IMR-90 (cell line): Measurements from ENCODE around the gene TMEM170B. TPM values are rescaled to one million over a fixed set of nuclear protein-coding genes. Genes with fewer than 3 reads are reported as not detected.

Source experiments
- ATAC-seq: fragments of 200-7000 bp; cut with Tn5 transposase; 2 replicates; pipeline ENCODE4 v1.9.1; 2020; ENCODE audit warnings: low read depth, mild to moderate bottlenecking, moderate library complexity
- BruUV-seq: library from RNA; stranded (reverse); fragments of 400-500 nt; replicated peaks from 2 replicates; lab custom pipeline; 2021; lab: Mats Ljungman, UMichigan
- CTCF ChIA-PET: fragments of 300-600 bp; formaldehyde crosslinking; extraction: SDS; loops from one replicate; lab custom pipeline; 2021; ENCODE audit warnings: antibody characterized with exemption; lab: Yijun Ruan, JAX
- POLR2A ChIA-PET: fragments of 300-600 bp; sonication (Branson Sonifier 250); formaldehyde crosslinking; loops from one replicate; lab custom pipeline; 2022; ENCODE audit warnings: antibody characterized with exemption; ENCODE audit not compliant: unreplicated experiment; lab: Charles Lee
- DNase-seq: peaks from one replicate; pipeline ENCODE4 v3.0.0; 2013
- H2AFZ ChIP-seq: replicated peaks from 2 replicates; pipeline ENCODE3; 2013; ENCODE audit warnings: low read length, mild to moderate bottlenecking; ENCODE audit not compliant: poor library complexity
- H2AK5ac ChIP-seq: 2 replicates; pipeline ENCODE4 v1.6.1; 2013; ENCODE audit warnings: low read depth, low read length, inconsistent platforms
- H2AK9ac ChIP-seq: replicated peaks from 2 replicates; pipeline ENCODE3; 2013; ENCODE audit warnings: mild to moderate bottlenecking, low read depth, low read length, moderate library complexity; ENCODE audit not compliant: poor library complexity
- H2BK120ac ChIP-seq: 2 replicates; pipeline ENCODE4 v1.6.1; 2013; ENCODE audit warnings: low read depth, low read length, inconsistent platforms
- H2BK15ac ChIP-seq: 3 replicates; pipeline ENCODE4 v1.6.1; 2013; ENCODE audit warnings: low read depth, low read length, inconsistent platforms
- H2BK20ac ChIP-seq: 2 replicates; pipeline ENCODE4 v1.6.1; 2013; ENCODE audit warnings: low read depth, mild to moderate bottlenecking, inconsistent platforms, low read length, moderate library complexity
- H2BK5ac ChIP-seq: 2 replicates; pipeline ENCODE4 v1.6.1; 2013; ENCODE audit warnings: mild to moderate bottlenecking, low read depth, low read length, inconsistent platforms; ENCODE audit not compliant: poor library complexity, severe bottlenecking
- H3K14ac ChIP-seq: replicated peaks from 2 replicates; pipeline ENCODE4 v1.6.1; 2013; ENCODE audit warnings: low read depth, low read length, inconsistent platforms
- H3K18ac ChIP-seq: 2 replicates; pipeline ENCODE4 v1.6.1; 2013; ENCODE audit warnings: low read depth, low read length, control low read depth
- H3K23ac ChIP-seq: 2 replicates; pipeline ENCODE4 v1.6.1; 2013; ENCODE audit warnings: low read depth, low read length, inconsistent platforms
- H3K27ac ChIP-seq: 2 replicates; pipeline ENCODE4 v1.5.1; 2013; ENCODE audit warnings: mild to moderate bottlenecking, control low read depth, low read length; ENCODE audit not compliant: insufficient read depth
- H3K27me3 ChIP-seq: 2 replicates; pipeline ENCODE4 v1.6.1; 2013; ENCODE audit warnings: low read length; ENCODE audit not compliant: control insufficient read depth, insufficient read depth
- H3K36me3 ChIP-seq: 2 replicates; pipeline ENCODE4 v1.6.1; 2013; ENCODE audit warnings: low read length, mixed read lengths; ENCODE audit not compliant: control insufficient read depth, insufficient read depth
- H3K4ac ChIP-seq: 2 replicates; pipeline ENCODE4 v1.6.1; 2013; ENCODE audit warnings: low read depth, low read length, inconsistent platforms
- H3K4me1 ChIP-seq: 2 replicates; pipeline ENCODE4 v1.6.1; 2013; ENCODE audit warnings: low read length, mixed read lengths; ENCODE audit not compliant: control insufficient read depth, insufficient read depth
- H3K4me2 ChIP-seq: 2 replicates; pipeline ENCODE4 v1.6.1; 2013; ENCODE audit warnings: low read depth, mild to moderate bottlenecking, control low read depth, low read length, moderate library complexity
- H3K4me3 ChIP-seq: 2 replicates; pipeline ENCODE4 v1.5.1; 2013; ENCODE audit warnings: low read depth, mild to moderate bottlenecking, control low read depth, low read length, moderate library complexity; ENCODE audit not compliant: insufficient read depth
- H3K56ac ChIP-seq: 2 replicates; pipeline ENCODE4 v1.6.1; 2013; ENCODE audit warnings: low read length, inconsistent platforms; ENCODE audit not compliant: insufficient read depth; ENCODE audit errors: extremely low read depth
- H3K79me1 ChIP-seq, 2 experiments: 2 replicates each; pipeline ENCODE4 v1.6.1; 2013; ENCODE audit warnings: low read length in 2 of 2, inconsistent platforms in 1 of 2, low read depth in 1 of 2
- H3K9ac ChIP-seq: 2 replicates; pipeline ENCODE4 v1.6.1; 2013; ENCODE audit warnings: low read depth, low read length, control low read depth
- H3K9me1 ChIP-seq: 2 replicates; pipeline ENCODE4 v1.6.1; 2013; ENCODE audit warnings: low read length, inconsistent platforms; ENCODE audit not compliant: insufficient read depth
- H3K9me3 ChIP-seq: 2 replicates; pipeline ENCODE4 v1.6.1; 2013; ENCODE audit warnings: low read length; ENCODE audit not compliant: control insufficient read depth, insufficient read depth
- H4K20me1 ChIP-seq: 2 replicates; pipeline ENCODE4 v1.6.1; 2013; ENCODE audit warnings: low read length, inconsistent platforms; ENCODE audit not compliant: insufficient read depth
- H4K5ac ChIP-seq: 2 replicates; pipeline ENCODE4 v1.6.1; 2013; ENCODE audit warnings: mild to moderate bottlenecking, low read depth, low read length, control low read depth
- H4K8ac ChIP-seq, 2 experiments: 2 replicates each; pipeline ENCODE4 v1.6.1; 2013; ENCODE audit warnings: low read depth in 2 of 2, low read length in 2 of 2, control low read depth in 1 of 2, inconsistent platforms in 1 of 2
- H4K91ac ChIP-seq: 2 replicates; pipeline ENCODE4 v1.6.1; 2013; ENCODE audit warnings: low read depth, low read length, inconsistent platforms; ENCODE audit not compliant: insufficient read depth
- BHLHE40 ChIP-seq: fragments of 150-350 bp; IDR thresholded peaks from 2 replicates; pipeline ENCODE4 v1.6.1; 2016; ENCODE audit warnings: mild to moderate bottlenecking, low read depth, low read length
- CHD1 ChIP-seq: IDR thresholded peaks from 2 replicates; pipeline ENCODE4 v1.6.1; 2012; ENCODE audit warnings: low read depth, low read length, improper control_type of control experiment
- MAFK ChIP-seq: IDR thresholded peaks from 2 replicates; pipeline ENCODE4 v1.6.1; 2012; ENCODE audit warnings: low read depth, low read length, improper control_type of control experiment
- MAZ ChIP-seq: IDR thresholded peaks from 2 replicates; pipeline ENCODE4 v1.6.1; 2012; ENCODE audit warnings: low read depth, mild to moderate bottlenecking, low read length, improper control_type of control experiment, moderate library complexity, borderline replicate concordance
- MXI1 ChIP-seq: IDR thresholded peaks from 2 replicates; pipeline ENCODE4 v1.6.1; 2012; ENCODE audit warnings: low read depth, mild to moderate bottlenecking, low read length, moderate library complexity, borderline replicate concordance
- POLR2A ChIP-seq: IDR thresholded peaks from 2 replicates; pipeline ENCODE4 v1.6.1; 2012; ENCODE audit warnings: mild to moderate bottlenecking, low read depth, low read length
- RAD21 ChIP-seq: IDR thresholded peaks from 2 replicates; pipeline ENCODE4 v1.6.1; 2012; ENCODE audit warnings: low read length, improper control_type of control experiment
- RCOR1 ChIP-seq: IDR thresholded peaks from 2 replicates; pipeline ENCODE4 v1.6.1; 2012; ENCODE audit warnings: mild to moderate bottlenecking, low read length, improper control_type of control experiment; ENCODE audit not compliant: insufficient replicate concordance
- RFX5 ChIP-seq: IDR thresholded peaks from 2 replicates; pipeline ENCODE4 v1.8.0; 2012; ENCODE audit warnings: low read depth, mild to moderate bottlenecking, low read length, moderate library complexity
- SMC3 ChIP-seq: fragments of 150-350 bp; IDR thresholded peaks from 2 replicates; pipeline ENCODE4 v1.6.1; 2016; ENCODE audit warnings: low read depth, mild to moderate bottlenecking, antibody characterized with exemption, low read length, moderate library complexity
- WGBS, 2 experiments: methylation state at CpG; one replicate each; pipeline versions ENCODE4 v1.1.5 to v1.1.7; 2013; ENCODE audit warnings: missing lambda C conversion rate in 2 of 2; ENCODE audit not compliant: insufficient read length in 1 of 2; ENCODE audit errors: extremely low coverage in 2 of 2; 5-methylcytosine and 5-hydroxymethylcytosine counted together
- dilution Hi-C: fragments of 300-500 bp; cut with HindIII; formaldehyde crosslinking; loops from one replicate; pipeline ENCODE4 v1.14.3; 2018; ENCODE audit warnings: low sequenced_read_pairs; ENCODE audit not compliant: unreplicated experiment
- in situ Hi-C: fragments of 300-500 bp; cut with MboI; formaldehyde crosslinking; loops from 3 replicates; pipeline ENCODE4 v1.14.3; 2019; ENCODE audit warnings: low sequenced_read_pairs, inconsistent platforms, mixed read lengths
- intact Hi-C: fragments of 100-400 bp; cut with micrococcal nuclease; formaldehyde crosslinking; loops from 2 replicates; pipeline ENCODE4 v1.10.0; 2022
- polyA plus RNA-seq, 3 experiments: library from polyadenylated mRNA; depleted of rRNA; stranded (reverse); fragments of >200 nt; gene quantifications; 2 replicates each; pipeline ENCODE4 v1.2.3, GENCODE V29; 2012; ENCODE audit warnings: low replicate concordance in 1 of 3
- total RNA-seq: library from RNA; depleted of rRNA; stranded (reverse); fragments of >200 nt; gene quantifications from 2 replicates; pipeline ENCODE4 v1.2.3, GENCODE V29; 2012
- TF ChIP-seq, protein P1 (sequence below): conservative IDR thresholded peaks from 2 replicates; pipeline ENCODE4 v1.5.1; 2012; ENCODE audit warnings: mild to moderate bottlenecking, low read depth, low read length, improper control_type of control experiment
- TF ChIP-seq, protein P2 (sequence below): fragments of 150-350 bp; IDR thresholded peaks from 2 replicates; pipeline ENCODE4 v1.6.1; 2017; ENCODE audit warnings: mild to moderate bottlenecking, antibody characterized with exemption, low read length, low read depth
- TF ChIP-seq, protein P3 (sequence below): fragments of 150-350 bp; IDR thresholded peaks from 2 replicates; pipeline ENCODE4 v1.6.1; 2016; ENCODE audit warnings: low read depth, mild to moderate bottlenecking, low read length, moderate library complexity, borderline replicate concordance

Gene TMEM170B
- total and polyA plus RNA-seq, 2 of the 4 experiments (the other 2 are of a cell fraction) = 0.10 to 0.18 TPM

DNA sequence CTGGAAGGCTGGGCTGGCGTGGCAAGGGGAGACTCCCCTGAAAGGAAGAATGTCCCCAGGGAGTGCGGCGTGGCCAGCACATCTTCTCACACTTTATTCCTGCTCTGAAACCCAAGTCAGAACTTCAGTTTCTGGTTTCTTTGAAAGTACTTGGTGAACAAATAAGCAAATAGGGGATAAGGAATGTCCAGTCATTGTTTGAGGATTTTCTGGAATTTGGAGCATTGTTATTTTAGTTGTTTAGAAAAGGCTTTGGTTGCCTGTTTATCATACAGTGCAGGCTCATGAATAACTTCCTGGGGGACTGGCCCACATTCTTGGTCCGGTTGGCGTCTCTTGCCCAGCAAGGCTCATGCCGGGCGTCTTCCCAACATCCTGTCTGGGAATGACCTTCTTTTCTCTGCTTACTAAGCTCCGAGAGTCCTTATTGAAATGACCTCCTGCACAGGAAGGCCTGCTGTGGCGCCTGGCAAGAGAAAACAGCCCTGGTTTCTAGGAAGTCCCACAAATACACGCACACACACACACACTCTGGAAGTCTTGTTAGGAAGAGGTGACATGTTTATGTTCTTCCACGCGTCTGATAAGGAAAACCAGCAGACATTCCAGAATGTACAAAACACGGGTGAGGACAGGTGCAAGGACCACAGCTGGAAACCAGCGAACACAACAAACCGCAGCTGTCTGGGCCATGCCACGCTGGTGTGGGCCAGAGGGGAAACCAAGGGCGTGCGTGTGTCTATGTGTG lies 71.9 kb downstream of the TMEM170B start:
- peak overlapping the region; percentile 74 for H3K14ac ChIP-seq
- no TSS peak for BruUV-seq
- peak overlapping the region; percentile 97 for H2BK120ac ChIP-seq
- TF ChIP-seq BHLHE40 (peak; percentile 51), RAD21 (no peak), CHD1 (no peak), MAZ (no peak), RFX5 (no peak), MXI1 (no peak), RCOR1 (no peak), MAFK (no peak; the same call in 1 of the 2 replicates), POLR2A (no peak), SMC3 (peak; percentile 18; the same call in 1 of the 2 replicates)
- TF ChIP-seq, protein P1, sequence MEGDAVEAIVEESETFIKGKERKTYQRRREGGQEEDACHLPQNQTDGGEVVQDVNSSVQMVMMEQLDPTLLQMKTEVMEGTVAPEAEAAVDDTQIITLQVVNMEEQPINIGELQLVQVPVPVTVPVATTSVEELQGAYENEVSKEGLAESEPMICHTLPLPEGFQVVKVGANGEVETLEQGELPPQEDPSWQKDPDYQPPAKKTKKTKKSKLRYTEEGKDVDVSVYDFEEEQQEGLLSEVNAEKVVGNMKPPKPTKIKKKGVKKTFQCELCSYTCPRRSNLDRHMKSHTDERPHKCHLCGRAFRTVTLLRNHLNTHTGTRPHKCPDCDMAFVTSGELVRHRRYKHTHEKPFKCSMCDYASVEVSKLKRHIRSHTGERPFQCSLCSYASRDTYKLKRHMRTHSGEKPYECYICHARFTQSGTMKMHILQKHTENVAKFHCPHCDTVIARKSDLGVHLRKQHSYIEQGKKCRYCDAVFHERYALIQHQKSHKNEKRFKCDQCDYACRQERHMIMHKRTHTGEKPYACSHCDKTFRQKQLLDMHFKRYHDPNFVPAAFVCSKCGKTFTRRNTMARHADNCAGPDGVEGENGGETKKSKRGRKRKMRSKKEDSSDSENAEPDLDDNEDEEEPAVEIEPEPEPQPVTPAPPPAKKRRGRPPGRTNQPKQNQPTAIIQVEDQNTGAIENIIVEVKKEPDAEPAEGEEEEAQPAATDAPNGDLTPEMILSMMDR = no peak
- TF ChIP-seq, protein P2, sequence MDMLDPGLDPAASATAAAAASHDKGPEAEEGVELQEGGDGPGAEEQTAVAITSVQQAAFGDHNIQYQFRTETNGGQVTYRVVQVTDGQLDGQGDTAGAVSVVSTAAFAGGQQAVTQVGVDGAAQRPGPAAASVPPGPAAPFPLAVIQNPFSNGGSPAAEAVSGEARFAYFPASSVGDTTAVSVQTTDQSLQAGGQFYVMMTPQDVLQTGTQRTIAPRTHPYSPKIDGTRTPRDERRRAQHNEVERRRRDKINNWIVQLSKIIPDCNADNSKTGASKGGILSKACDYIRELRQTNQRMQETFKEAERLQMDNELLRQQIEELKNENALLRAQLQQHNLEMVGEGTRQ = no peak
- TF ChIP-seq, protein P3, sequence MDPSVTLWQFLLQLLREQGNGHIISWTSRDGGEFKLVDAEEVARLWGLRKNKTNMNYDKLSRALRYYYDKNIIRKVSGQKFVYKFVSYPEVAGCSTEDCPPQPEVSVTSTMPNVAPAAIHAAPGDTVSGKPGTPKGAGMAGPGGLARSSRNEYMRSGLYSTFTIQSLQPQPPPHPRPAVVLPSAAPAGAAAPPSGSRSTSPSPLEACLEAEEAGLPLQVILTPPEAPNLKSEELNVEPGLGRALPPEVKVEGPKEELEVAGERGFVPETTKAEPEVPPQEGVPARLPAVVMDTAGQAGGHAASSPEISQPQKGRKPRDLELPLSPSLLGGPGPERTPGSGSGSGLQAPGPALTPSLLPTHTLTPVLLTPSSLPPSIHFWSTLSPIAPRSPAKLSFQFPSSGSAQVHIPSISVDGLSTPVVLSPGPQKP = no peak

More for the DNA sequence above, 71.9 kb downstream of the TMEM170B start:
- H3K4me3 ChIP-seq = no peak overlapping the region
- CTCF ChIA-PET = interaction anchor here (0.6 to 0.9 kb wide), 3 partner anchors 43 to 1503 kb away, joined by 3 to 4 read pairs (median 4); no protein-coding TSS in a partner anchor
- WGBS, 2 experiments = 10% methylated on average over 6 of the region's 18 CpGs; no CpG with 5 or more reads in 1 of the 2 experiments
- in situ Hi-C loops (no loop called here), dilution Hi-C loops (no loop called here), intact Hi-C loops (loop anchor here (2.0 kb wide), 2 partner anchors 19 to 45 kb away; no protein-coding TSS in a partner anchor)
- H2BK20ac ChIP-seq = peak overlapping the region; percentile 93
- no peaks in the 10 kb centered on the region for H3K36me3 ChIP-seq
- peak overlapping the region; percentile 36 for H3K9ac ChIP-seq
- peak overlapping the region; percentile 90 for H4K5ac ChIP-seq
- H4K8ac ChIP-seq = peak overlapping the region; percentile 52 to 97
- H2AK5ac ChIP-seq = peak overlapping the region; percentile 93
- H2BK15ac ChIP-seq = peak overlapping the region; percentile 80
- no peaks in the 10 kb centered on the region for H3K27me3 ChIP-seq
- H4K20me1 ChIP-seq = no peaks in the 10 kb centered on the region
- H4K91ac ChIP-seq = peak overlapping the region; percentile 94
- POLR2A ChIA-PET = interaction anchor here (0.8 kb wide), 1 partner anchor 682 kb away, joined by 3 read pairs; no protein-coding TSS in a partner anchor
- peak overlapping the region; percentile 94 for H3K4ac ChIP-seq
- peak overlapping the region; percentile 49; the same call in 1 of the 2 replicates for H3K4me2 ChIP-seq
- H3K79me1 ChIP-seq = peaks cover 0 to 28% of the 10 kb centered on the region in 2 experiments; a peak in 2 of 4 replicates
- peak overlapping the region; percentile 0 for H2AK9ac ChIP-seq
- H3K23ac ChIP-seq = peak overlapping the region; percentile 92
- H2AFZ ChIP-seq = peak overlapping the region; percentile 76
- no peaks in the 10 kb centered on the region for H3K9me3 ChIP-seq
- peak overlapping the region; percentile 82 for H3K56ac ChIP-seq
- ATAC-seq = peak; percentile 78
- DNase-seq = peak; percentile 85
- peak overlapping the region; percentile 96 for H2BK5ac ChIP-seq
- peak overlapping the region; percentile 93 for H3K18ac ChIP-seq
- peaks cover 26% of the 10 kb centered on the region for H3K4me1 ChIP-seq
- peak overlapping the region; percentile 95 for H3K27ac ChIP-seq
- H3K9me1 ChIP-seq = peaks cover 34% of the 10 kb centered on the region
